Heart left ventricle (tissue), 16 donors: Measurements from ENCODE around the gene GNGT2. TPM values are rescaled to one million over a fixed set of nuclear protein-coding genes. Genes with fewer than 3 reads are reported as not detected.

Source experiments
- ATAC-seq, 4 donors: fragments of 200-7000 bp; cut with Tn5 transposase; one replicate each; pipeline ENCODE4 v1.9.1; 2020 to 2022; ENCODE audit warnings: moderate library complexity in 4 of 4, mild to moderate bottlenecking in 3 of 4, moderate number of reproducible peaks in 1 of 4
- DNase-seq, 5 donors: peaks; one replicate each; pipeline ENCODE4 v3.0.0-alpha.2; 2020
- H3K27ac ChIP-seq, 12 donors: fragments of 200-600 bp; sonication (generic) in 4 of 12; one replicate each; pipeline versions ENCODE4 v1.5.0 to v1.8.0; 2016 to 2022; ENCODE audit warnings: mild to moderate bottlenecking in 2 of 12
- H3K27me3 ChIP-seq, 9 donors: fragments of 200-600 bp; sonication (generic) in 2 of 9; one replicate each; pipeline versions ENCODE4 v1.5.1 to v1.8.0; 2016 to 2022; ENCODE audit warnings: mild to moderate bottlenecking in 3 of 9
- H3K36me3 ChIP-seq, 9 donors: fragments of 200-600 bp; sonication (generic) in 2 of 9; one replicate each; pipeline versions ENCODE4 v1.5.0 to v1.8.0; 2018 to 2022; ENCODE audit warnings: mild to moderate bottlenecking in 2 of 9
- H3K4me1 ChIP-seq, 12 donors: fragments of 200-600 bp; sonication (generic) in 4 of 12; one replicate each; pipeline versions ENCODE4 v1.5.0 to v1.8.0; 2016 to 2022; ENCODE audit warnings: mild to moderate bottlenecking in 3 of 12
- H3K4me3 ChIP-seq, 12 donors: fragments of 200-600 bp; sonication (generic) in 4 of 12; one replicate each; pipeline versions ENCODE4 v1.5.0 to v1.8.0; 2017 to 2022; ENCODE audit warnings: mild to moderate bottlenecking in 9 of 12, moderate library complexity in 4 of 12
- H3K9me3 ChIP-seq, 12 donors: fragments of 200-600 bp; sonication (generic) in 4 of 12; one replicate each; pipeline versions ENCODE4 v1.5.0 to v1.8.0; 2016 to 2022; ENCODE audit warnings: mild to moderate bottlenecking in 1 of 12
- POLR2A ChIP-seq, 2 donors: fragments of 450-650 bp; IDR thresholded peaks; one replicate each; pipeline ENCODE4 v1.6.1; 2017; ENCODE audit warnings: antibody characterized with exemption in 2 of 2, mild to moderate bottlenecking in 2 of 2, moderate library complexity in 2 of 2
- WGBS, 4 donors: extraction: QIAGEN DNeasy Blood & Tissue Kit in 2 of 4; methylation state at CpG; one replicate each; pipeline versions ENCODE4 v1.1.5 to v1.1.7; 2013 to 2018; 5-methylcytosine and 5-hydroxymethylcytosine counted together
- intact Hi-C, 10 donors: fragments of 100-400 bp; cut with DNase I; formaldehyde crosslinking; loops; one replicate each; pipeline versions ENCODE4 v1.11.1 to v1.14.2; 2022
- polyA plus RNA-seq, 2 donors: library from polyadenylated mRNA; stranded (reverse); fragments of 200-250 nt; gene quantifications; one replicate each; pipeline ENCODE4 v1.2.3, GENCODE V29; 2013
- total RNA-seq, 9 donors: library from RNA; depleted of rRNA in 2 of 9; stranded (reverse); fragments of >200 nt in 2 of 9; fragmentation: NEBNext Ultra II Directional in 3 of 9; extraction: Animal tissue kit (Norgen Biotek cat#: 25700) in 3 of 9; gene quantifications; one replicate each; pipeline versions ENCODE4 v1.1.0 to v1.2.4, GENCODE V29; 2016 to 2023
- TF ChIP-seq, protein P1 (sequence below), 12 donors: fragments of 200-600 bp; sonication (generic) in 4 of 12; IDR thresholded peaks; one replicate each; pipeline versions ENCODE4 v1.5.0 to v1.8.0; 2018 to 2022; ENCODE audit warnings: antibody characterized with exemption in 12 of 12, mild to moderate bottlenecking in 5 of 12
- donor health status: ischemic (EF 13 %, LVEDD 7.1; RV severe dilation, severe dysfunction).
- donor health status: healthy with polysubstance abuse.
- donor health status: DM: no; HTN: yes; CAD: no.
- donor health status: DM: no; HTN: no; CAD: no.
- donor health status: ischemic (EF 25% LVEDD 6.9; RV normal size, moderate dysfunction).
- donor health status: ischemic (EF 25% LVEDD 5.7; RV mildly dilated, moderate dysfunction).
- donor health status: healthy.
- donor health status: DM: yes; HTN: yes; CAD: no.
- donor health status: ischemic (EF 35%, LVEDD 5.7; RV mildly dilated, moderate dysfunction).
- donor health status: nonischemic (EF 11% LVEDD 7.7; RV severe dilation, severe dysfunction).
- donor health status: DM: yes; HTN: yes; CAD: no.
- donor health status: PGD.
- donor health status: ischemic (EF 29% LVEDD 5.4; RV normal size, mild dysfunction).
- donor health status: nonischemic (EF 23%, LVEDD 6.1; RV moderate dilation, normal function).

Gene GNGT2
- total and polyA plus RNA-seq, 11 donors, result 0.76 to 4.9 (median 1.5) TPM

GRCh38 chr17:49195751-49196150, 14.6 kb downstream of the GNGT2 start:
- no peak overlapping the region for H3K4me3 ChIP-seq
- peak overlapping the region in 1 of 12 donors; percentile 8 for H3K27ac ChIP-seq
- H3K4me1 ChIP-seq, result peaks cover 0 to 30% (median 3%) of the 10 kb centered on the region in 12 donors
- 89 to 92% (median 89%) methylated on average over 4 of the region's 4 CpGs for WGBS, 4 donors
- TF ChIP-seq, protein P1, sequence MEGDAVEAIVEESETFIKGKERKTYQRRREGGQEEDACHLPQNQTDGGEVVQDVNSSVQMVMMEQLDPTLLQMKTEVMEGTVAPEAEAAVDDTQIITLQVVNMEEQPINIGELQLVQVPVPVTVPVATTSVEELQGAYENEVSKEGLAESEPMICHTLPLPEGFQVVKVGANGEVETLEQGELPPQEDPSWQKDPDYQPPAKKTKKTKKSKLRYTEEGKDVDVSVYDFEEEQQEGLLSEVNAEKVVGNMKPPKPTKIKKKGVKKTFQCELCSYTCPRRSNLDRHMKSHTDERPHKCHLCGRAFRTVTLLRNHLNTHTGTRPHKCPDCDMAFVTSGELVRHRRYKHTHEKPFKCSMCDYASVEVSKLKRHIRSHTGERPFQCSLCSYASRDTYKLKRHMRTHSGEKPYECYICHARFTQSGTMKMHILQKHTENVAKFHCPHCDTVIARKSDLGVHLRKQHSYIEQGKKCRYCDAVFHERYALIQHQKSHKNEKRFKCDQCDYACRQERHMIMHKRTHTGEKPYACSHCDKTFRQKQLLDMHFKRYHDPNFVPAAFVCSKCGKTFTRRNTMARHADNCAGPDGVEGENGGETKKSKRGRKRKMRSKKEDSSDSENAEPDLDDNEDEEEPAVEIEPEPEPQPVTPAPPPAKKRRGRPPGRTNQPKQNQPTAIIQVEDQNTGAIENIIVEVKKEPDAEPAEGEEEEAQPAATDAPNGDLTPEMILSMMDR (IDR thresholded peaks at IDR 0.05), result no peak
- no peak for TF ChIP-seq POLR2A (IDR thresholded peaks at IDR 0.05)
- H3K36me3 ChIP-seq, result no peaks in the 10 kb centered on the region
- DNase-seq (no peak), ATAC-seq (no peak)
- no peaks in the 10 kb centered on the region for H3K9me3 ChIP-seq
- H3K27me3 ChIP-seq, result no peaks in the 10 kb centered on the region
- intact Hi-C loops, result no loop called here

GRCh38 chr17:49194297-49194607, 16.1 kb downstream of the GNGT2 start:
- DNase-seq (no peak), ATAC-seq (no peak)
- no peaks in the 10 kb centered on the region for H3K27me3 ChIP-seq
- intact Hi-C loops, result loop anchor here in 3 of 10 donors (5.0 kb wide), 1 partner anchor 33 kb away; no protein-coding TSS in a partner anchor
- no peaks in the 10 kb centered on the region for H3K36me3 ChIP-seq
- peak overlapping the region in 2 of 12 donors; percentile 98 for H3K27ac ChIP-seq
- no peak overlapping the region for H3K4me3 ChIP-seq
- TF ChIP-seq POLR2A (IDR thresholded peaks at IDR 0.05), result no peak
- TF ChIP-seq, protein P1 (IDR thresholded peaks at IDR 0.05), result no peak
- peaks cover 0 to 23% (median 3%) of the 10 kb centered on the region in 12 donors for H3K4me1 ChIP-seq
- no peaks in the 10 kb centered on the region for H3K9me3 ChIP-seq
- WGBS, 4 donors, result 69 to 81% (median 75%) methylated on average over 3 of the region's 3 CpGs

GRCh38 chr17:49193513-49194296, 16.7 kb downstream of the GNGT2 start:
- ATAC-seq, result no peak
- peak overlapping the region; percentile 59 to 95 (median 80) for H3K4me3 ChIP-seq
- intact Hi-C loops, result loop anchor here in 6 of 10 donors (2.0 to 5.0 kb wide), 3 partner anchors 17 to 34 kb away; partner anchors contain the start of genes ABI3 (in 2 of the 6) and GNGT2 (in 2 of the 6)
- no peaks in the 10 kb centered on the region for H3K27me3 ChIP-seq
- no peaks in the 10 kb centered on the region for H3K9me3 ChIP-seq
- DNase-seq, result peak in 4 of 5 donors; percentile 42 to 68 (median 54)
- no peaks in the 10 kb centered on the region for H3K36me3 ChIP-seq
- no peak for TF ChIP-seq POLR2A (IDR thresholded peaks at IDR 0.05)
- TF ChIP-seq, protein P1 (IDR thresholded peaks at IDR 0.05), result no peak
- peak overlapping the region in 10 of 12 donors; percentile 26 to 98 (median 97) for H3K27ac ChIP-seq
- H3K4me1 ChIP-seq, result peaks cover 0 to 23% (median 3%) of the 10 kb centered on the region in 12 donors
- WGBS, 4 donors, result 5 to 20% (median 14%) methylated on average over 18 to 21 of the region's 21 CpGs
